GM12878 (cell line): ENCODE data around the gene MYO16. TPM values are rescaled to one million over a fixed set of nuclear protein-coding genes. Genes with fewer than 3 reads are reported as not detected.
"Not testable (repeated sequence)": the region's sequence is repeated elsewhere in the genome, so short reads cannot be mapped to it uniquely, and the experiment has no call there.

Experiments used
- ATAC-seq: fragments of 200-7000 bp; cut with Tn5 transposase; 3 replicates; pipeline ENCODE4 v1.9.1; 2020; ENCODE audit warnings: mild to moderate bottlenecking, moderate library complexity
- BruUV-seq: library from RNA; stranded (reverse); fragments of 400-500 nt; replicated peaks from 2 replicates; lab custom pipeline; 2021; lab: Mats Ljungman, UMichigan
- CTCF ChIA-PET: fragments of 300-600 bp; sonication (Branson Sonifier 250); formaldehyde crosslinking; extraction: SDS; loops from one replicate; lab custom pipeline; 2021; ENCODE audit warnings: inconsistent platforms; lab: Yijun Ruan, JAX
- POLR2A ChIA-PET: fragments of 350-600 bp; formaldehyde crosslinking; extraction: SDS; loops from one replicate; lab custom pipeline; 2021; ENCODE audit warnings: inconsistent platforms; lab: Charles Lee
- RAD21 ChIA-PET: fragments of 300-600 bp; sonication (Branson Sonifier 250); formaldehyde crosslinking; loops from one replicate; lab custom pipeline; 2023; ENCODE audit warnings: antibody characterized with exemption; ENCODE audit not compliant: unreplicated experiment; lab: Charles Lee
- SMC1A ChIA-PET: fragments of 300-600 bp; sonication (Branson Sonifier 250); formaldehyde crosslinking; loops from one replicate; lab custom pipeline; 2023; ENCODE audit not compliant: unreplicated experiment, uncharacterized antibody; lab: Charles Lee
- DNase-seq: peaks from one replicate; pipeline ENCODE4 v3.0.0-alpha.2; 2011; ENCODE audit warnings: low read depth, low spot score
- FAIRE-seq: peaks from 3 replicates; lab custom pipeline; 2011; peaks lifted over from hg19 to GRCh38; lab: Jason Lieb, UNC
- H2AFZ ChIP-seq: 2 replicates; pipeline ENCODE4 v1.6.0; 2011; ENCODE audit warnings: low read depth, low read length, control low read depth; ENCODE audit not compliant: control insufficient read depth
- H3K27ac ChIP-seq: 2 replicates; pipeline ENCODE4 v1.5.1; 2011; ENCODE audit warnings: control low read depth; ENCODE audit not compliant: control insufficient read depth, insufficient read depth
- H3K27me3 ChIP-seq, 2 experiments: replicated peaks in 1 of 2; 2 replicates each; pipeline versions ENCODE4 v1.6.0 to v1.6.1; 2011; ENCODE audit warnings: low read length in 1 of 2; ENCODE audit not compliant: control insufficient read depth in 2 of 2, insufficient read depth in 2 of 2
- H3K36me3 ChIP-seq, 2 experiments: 2 replicates each; pipeline ENCODE4 v1.5.1; 2011; ENCODE audit warnings: low read length in 1 of 2; ENCODE audit not compliant: control insufficient read depth in 2 of 2, insufficient read depth in 2 of 2
- H3K4me1 ChIP-seq: 2 replicates; pipeline ENCODE4 v1.6.1; 2011; ENCODE audit warnings: mild to moderate bottlenecking, low read length, moderate library complexity, mixed read lengths; ENCODE audit not compliant: control insufficient read depth, insufficient read depth
- H3K4me2 ChIP-seq: 2 replicates; pipeline ENCODE4 v1.6.0; 2011; ENCODE audit warnings: control low read depth; ENCODE audit not compliant: control insufficient read depth, insufficient read depth
- H3K4me3 ChIP-seq: fragments of 200-600 bp; sonication (generic); 2 replicates; pipeline ENCODE4 v1.5.1; 2016
- H3K79me2 ChIP-seq: 2 replicates; pipeline ENCODE4 v1.6.0; 2011; ENCODE audit warnings: low read length; ENCODE audit not compliant: control insufficient read depth, insufficient read depth
- H3K9ac ChIP-seq: 2 replicates; pipeline ENCODE4 v1.8.0; 2011; ENCODE audit warnings: low read length, control low read depth, mixed read lengths; ENCODE audit not compliant: control insufficient read depth, insufficient read depth
- H3K9me3 ChIP-seq: replicated peaks from 3 replicates; pipeline ENCODE4 v1.5.1; 2011; ENCODE audit warnings: mild to moderate bottlenecking, low read length; ENCODE audit not compliant: control insufficient read depth, insufficient read depth
- H4K20me1 ChIP-seq: 2 replicates; pipeline ENCODE4 v1.6.0; 2011; ENCODE audit not compliant: control insufficient read depth, insufficient read depth
- CTCF ChIP-seq, 3 experiments: IDR thresholded peaks in 2 of 3; conservative IDR thresholded peaks in 1 of 3; 2 replicates each; pipeline ENCODE4 v1.5.1; 2011; ENCODE audit warnings: low read depth in 3 of 3, low read length in 3 of 3, mild to moderate bottlenecking in 3 of 3, control low read depth in 2 of 3, moderate library complexity in 2 of 3, inconsistent platforms in 1 of 3, mixed read lengths in 1 of 3; ENCODE audit not compliant: control insufficient read depth in 2 of 3, insufficient read depth in 1 of 3; ENCODE audit errors: extremely low read depth in 1 of 3
- MYC ChIP-seq: IDR thresholded peaks from 2 replicates; pipeline ENCODE4 v1.6.1; 2011; ENCODE audit warnings: mild to moderate bottlenecking, low read length, moderate library complexity, inconsistent platforms; ENCODE audit not compliant: insufficient read depth, insufficient replicate concordance, insufficient read length, severe bottlenecking
- PAX8 ChIP-seq: fragments of 450-650 bp; IDR thresholded peaks from 2 replicates; pipeline ENCODE4 v1.6.1; 2017; ENCODE audit warnings: mild to moderate bottlenecking, moderate library complexity
- RAD21 ChIP-seq: IDR thresholded peaks from 2 replicates; pipeline ENCODE4 v1.6.1; 2011; ENCODE audit warnings: mild to moderate bottlenecking, low read depth, low read length, moderate library complexity; ENCODE audit not compliant: insufficient read depth
- RBBP5 ChIP-seq: fragments of 200-600 bp; sonication (generic); conservative IDR thresholded peaks from 2 replicates; pipeline ENCODE4 v1.6.1; 2016
- SPI1 ChIP-seq: IDR thresholded peaks from 2 replicates; pipeline ENCODE4 v1.6.1; 2011; ENCODE audit warnings: low read depth, mild to moderate bottlenecking, low read length, moderate library complexity, borderline replicate concordance; ENCODE audit not compliant: insufficient read depth
- YY1 ChIP-seq: IDR thresholded peaks from 2 replicates; pipeline ENCODE4 v1.6.1; 2011; ENCODE audit warnings: low read depth, mild to moderate bottlenecking, low read length
- WGBS: methylation state at CpG from one replicate; pipeline ENCODE4 v1.1.6; 2016; ENCODE audit warnings: low lambda C conversion rate; ENCODE audit not compliant: insufficient replicate concordance, insufficient coverage; ENCODE audit errors: missing lambda C conversion rate; 5-methylcytosine and 5-hydroxymethylcytosine counted together
- in situ Hi-C: fragments of 300-500 bp; cut with MboI; formaldehyde crosslinking; loops from 9 replicates; pipeline ENCODE4 v1.14.3; 2018; ENCODE audit warnings: mixed read lengths
- intact Hi-C: fragments of 100-400 bp; cut with micrococcal nuclease; formaldehyde crosslinking; loops from one replicate; pipeline ENCODE4 v1.14.2; 2022; ENCODE audit not compliant: unreplicated experiment
- polyA plus RNA-seq, 11 experiments: library from polyadenylated mRNA; depleted of rRNA in 4 of 11; unstranded in 6 of 11; stranded (reverse) in 5 of 11; fragments of >200 nt; fragmentation: Nextera tagmentation in 4 of 11; fragmentation: Illumina TruSeq in 1 of 11; extraction: Ambion mirVana in 4 of 11; extraction: Trizol in 1 of 11; gene quantifications; 1 replicate in 1 of 11; 2 replicates in 10 of 11; pipeline versions ENCODE4 v1.2.1 to v1.2.3, GENCODE V29; 2011 to 2016; ENCODE audit warnings: inconsistent platforms in 2 of 11, missing spikeins in 2 of 11, low read depth in 1 of 11
- total RNA-seq, 4 experiments: library from RNA; depleted of rRNA in 3 of 4; stranded (reverse); fragments of >200 nt in 3 of 4; fragmentation: Illumina TruSeq in 1 of 4; extraction: Trizol in 1 of 4; gene quantifications; 2 replicates each; pipeline versions ENCODE4 v1.2.1 to v1.2.3, GENCODE V29; 2013 to 2021

MYO16 gene
- total and polyA plus RNA-seq, 10 of the 15 experiments (the other 5 are each of a cell fraction or from before 2014, with no cell fraction given): under 0.01 to 1.7 (median 0.05) TPM; not detected in 4

DNA sequence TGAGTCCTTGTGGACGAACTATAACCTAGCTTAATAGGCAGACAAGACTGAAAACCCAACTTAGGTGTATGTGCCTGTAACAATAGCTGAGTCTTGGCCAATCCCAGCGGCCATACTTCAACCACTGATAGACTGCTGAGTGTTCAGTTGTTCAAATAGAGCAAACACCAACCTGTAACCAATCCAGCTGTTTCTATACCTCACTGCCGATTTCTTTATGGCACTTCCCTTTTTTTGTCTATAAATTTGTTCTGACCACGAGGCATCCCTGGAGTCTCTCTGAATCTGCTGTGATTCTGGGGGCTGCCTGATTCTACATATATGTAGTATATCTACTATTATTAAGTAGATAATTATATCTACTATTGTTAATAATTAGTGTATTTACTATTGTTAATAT, 284.3 kb downstream of the MYO16 start:
- ChIA-PET CTCF (interaction anchor here (1.5 to 2.1 kb wide), 3 partner anchors 19 to 47 kb away, joined by 6 read pairs; no protein-coding TSS in a partner anchor), RAD21 (interaction anchor here (1.1 kb wide), 1 partner anchor 15 kb away, joined by 3 read pairs; no protein-coding TSS in a partner anchor), SMC1A (interaction anchor here (1.4 to 3.2 kb wide), 4 partner anchors 9 to 591 kb away, joined by 3 to 14 read pairs (median 8); no protein-coding TSS in a partner anchor)
- H3K4me3 ChIP-seq, POLR2A ChIA-PET, H3K4me1 ChIP-seq, in situ Hi-C loops, H4K20me1 ChIP-seq, H3K9me3 ChIP-seq, H3K27ac ChIP-seq, BruUV-seq, H3K36me3 ChIP-seq, ATAC-seq, H2AFZ ChIP-seq, DNase-seq, H3K27me3 ChIP-seq, H3K79me2 ChIP-seq, intact Hi-C loops, FAIRE-seq, H3K4me2 ChIP-seq, H3K9ac ChIP-seq: not testable (repeated sequence)
- 46% methylated on average over 4 of the region's 4 CpGs for WGBS
- TF ChIP-seq SPI1: peak; percentile 59; the same call in 1 of the 2 replicates

GRCh38 chr13:108915095-108915633, 285.8 kb downstream of the MYO16 start:
- POLR2A ChIA-PET: interaction anchor here (0.6 to 0.8 kb wide), 2 partner anchors 46 to 260 kb away, joined by 3 read pairs; no protein-coding TSS in a partner anchor

More at GRCh38 chr13:108915095-108915633, 285.8 kb downstream of the MYO16 start:
- 17% methylated on average over 7 of the region's 7 CpGs for WGBS
- TF ChIP-seq RAD21 (peak; percentile 30; the same call in 1 of the 2 replicates), YY1 (no peak), RBBP5 (0 out of 2 replicates have a peak, but pooled peaks have one; percentile 32), MYC (no peak), CTCF (IDR thresholded peaks at IDR 0.05 in 2 of 3, conservative IDR thresholded peaks at IDR 0.05 in 1 of 3; ENCODE audit: control insufficient read depth in 2 of 3, extremely low read depth in 1 of 3, insufficient read depth in 1 of 3, low read depth in 3 of 3, low read length in 3 of 3) (peak; percentile 29 to 47 (median 33); a peak in 3 of 6 replicates), PAX8 (peak; percentile 61; the same call in 1 of the 2 replicates)
- Histone ChIP-seq H3K9ac (0 out of 2 replicates have a peak overlapping the region, but pooled peaks have one; percentile 32), H3K4me2 (peak overlapping the region; percentile 73), H3K79me2 (no peaks in the 10 kb centered on the region), H3K27ac (peak overlapping the region; percentile 20; the same call in 1 of the 2 replicates), H3K4me1 (peaks cover 9% of the 10 kb centered on the region), H3K4me3 (peak overlapping the region; percentile 36), H3K36me3 (no peaks in the 10 kb centered on the region), H2AFZ (peak overlapping the region; percentile 85), H3K27me3 (no peaks in the 10 kb centered on the region), H3K9me3 (no peaks in the 10 kb centered on the region), H4K20me1 (no peaks in the 10 kb centered on the region)
- CTCF ChIA-PET: interaction anchor here (0.5 to 3.1 kb wide), 24 partner anchors 8 to 1221 kb away, joined by 3 to 21 read pairs (median 4); no protein-coding TSS in a partner anchor
- no peak for DNase-seq
- intact Hi-C loops: no loop called here
- in situ Hi-C loops: no loop called here
- RAD21 ChIA-PET: interaction anchor here (0.8 to 1.5 kb wide), 9 partner anchors 10 to 1800 kb away, joined by 3 to 14 read pairs (median 3); no protein-coding TSS in a partner anchor
- ATAC-seq: peak; percentile 55
- no TSS peak for BruUV-seq
- no peak for FAIRE-seq
- SMC1A ChIA-PET: interaction anchor here (0.6 to 3.2 kb wide), 16 partner anchors 11 to 1496 kb away, joined by 3 to 14 read pairs (median 3); no protein-coding TSS in a partner anchor
